Fibroblast of pulmonary artery (primary cell): Measurements from ENCODE around the gene C1GALT1.

ENCODE experiments used
- DNase-seq: peaks from one replicate; pipeline ENCODE4 v3.0.0-alpha.2; 2010; ENCODE audit warnings: low read depth
- H3K4me3 ChIP-seq: replicated peaks from 2 replicates; pipeline ENCODE4 v1.5.1; 2011; ENCODE audit warnings: low read depth, mild to moderate bottlenecking, control low read depth, low read length, moderate library complexity
- CTCF ChIP-seq: IDR thresholded peaks from 2 replicates; pipeline ENCODE4 v1.5.1; 2011; ENCODE audit warnings: mild to moderate bottlenecking, control low read depth, low read length, inconsistent platforms; ENCODE audit errors: missing control alignments

C1GALT1 gene

GRCh38 chr7:7203813-7204575 lies 21.6 kb downstream of the C1GALT1 start:
- no peak overlapping the region for H3K4me3 ChIP-seq
- TF ChIP-seq CTCF, result no peak
- no peak for DNase-seq

GRCh38 chr7:7207876-7208275 lies 25.5 kb downstream of the C1GALT1 start:
- DNase-seq, result no peak
- no peak for TF ChIP-seq CTCF

GRCh38 chr7:7208520-7208919 lies 26.2 kb downstream of the C1GALT1 start:
- DNase-seq, result no peak
- no peak overlapping the region for H3K4me3 ChIP-seq
- no peak for TF ChIP-seq CTCF

More at GRCh38 chr7:7207876-7208275, 25.5 kb downstream of the C1GALT1 start:
- no peak overlapping the region for H3K4me3 ChIP-seq

GRCh38 chr7:7209412-7210050 lies 27.2 kb downstream of the C1GALT1 start:
- TF ChIP-seq CTCF, result no peak
- no peak for DNase-seq
- H3K4me3 ChIP-seq, result no peak overlapping the region

GRCh38 chr7:7210475-7211237 lies 28.3 kb downstream of the C1GALT1 start:
- TF ChIP-seq CTCF, result no peak

GRCh38 chr7:7212612-7213011 lies 30.3 kb downstream of the C1GALT1 start:
- H3K4me3 ChIP-seq, result no peak overlapping the region
- no peak for DNase-seq
- no peak for TF ChIP-seq CTCF

More at GRCh38 chr7:7210475-7211237, 28.3 kb downstream of the C1GALT1 start:
- no peak for DNase-seq
- H3K4me3 ChIP-seq, result no peak overlapping the region
